KMS-11 (cell line): ENCODE results near the gene ADAMTS10.
"Not testable (repeated sequence)": the region's sequence is repeated elsewhere in the genome, so short reads cannot be mapped to it uniquely, and the experiment has no call there.

ENCODE experiments used
- H2AFZ ChIP-seq: fragments of 200-600 bp; sonication (generic); 2 replicates; pipeline ENCODE4 v1.6.1; 2016; ENCODE audit warnings: antibody characterized with exemption, mixed run types, low read depth
- H3K27ac ChIP-seq: fragments of 200-600 bp; sonication (generic); 2 replicates; pipeline ENCODE4 v1.6.1; 2016; ENCODE audit warnings: mild to moderate bottlenecking, mixed run types
- H3K27me3 ChIP-seq: fragments of 200-600 bp; sonication (generic); 2 replicates; pipeline ENCODE4 v1.6.1; 2017; ENCODE audit warnings: mild to moderate bottlenecking, low read depth, mixed run types, moderate library complexity; ENCODE audit not compliant: insufficient read depth
- H3K36me3 ChIP-seq: fragments of 200-600 bp; sonication (generic); 2 replicates; pipeline ENCODE4 v1.6.1; 2017; ENCODE audit warnings: mild to moderate bottlenecking, mixed run types; ENCODE audit not compliant: insufficient read depth
- H3K4me1 ChIP-seq: fragments of 200-600 bp; sonication (generic); 2 replicates; pipeline ENCODE4 v1.6.1; 2016; ENCODE audit warnings: mild to moderate bottlenecking, low read depth, mixed run types; ENCODE audit not compliant: poor library complexity, severe bottlenecking
- H3K4me2 ChIP-seq: fragments of 200-600 bp; sonication (generic); 2 replicates; pipeline ENCODE4 v1.7.0; 2016; ENCODE audit warnings: mild to moderate bottlenecking, mixed run types
- H3K4me3 ChIP-seq: fragments of 200-600 bp; sonication (generic); IDR thresholded peaks from 2 replicates; pipeline ENCODE4 v1.6.1; 2017; ENCODE audit warnings: low read depth, low read length, mixed read lengths; ENCODE audit not compliant: insufficient read depth
- H3K79me2 ChIP-seq: fragments of 200-600 bp; sonication (generic); 2 replicates; pipeline ENCODE4 v1.6.1; 2016; ENCODE audit warnings: low read depth, mixed run types; ENCODE audit not compliant: insufficient read depth
- H3K9ac ChIP-seq: fragments of 200-600 bp; sonication (generic); 2 replicates; pipeline ENCODE4 v1.6.1; 2016; ENCODE audit warnings: mild to moderate bottlenecking, mixed run types
- H4K20me1 ChIP-seq: fragments of 200-600 bp; sonication (generic); 2 replicates; pipeline ENCODE4 v1.6.1; 2016; ENCODE audit warnings: mild to moderate bottlenecking, mixed run types; ENCODE audit not compliant: insufficient read depth
- TF ChIP-seq, protein P1 (sequence below): fragments of 200-600 bp; sonication (generic); conservative IDR thresholded peaks from 2 replicates; pipeline ENCODE4 v1.6.1; 2017; ENCODE audit warnings: low read depth, mild to moderate bottlenecking, antibody characterized with exemption, low read length, moderate library complexity, mixed read lengths

The ADAMTS10 gene

DNA sequence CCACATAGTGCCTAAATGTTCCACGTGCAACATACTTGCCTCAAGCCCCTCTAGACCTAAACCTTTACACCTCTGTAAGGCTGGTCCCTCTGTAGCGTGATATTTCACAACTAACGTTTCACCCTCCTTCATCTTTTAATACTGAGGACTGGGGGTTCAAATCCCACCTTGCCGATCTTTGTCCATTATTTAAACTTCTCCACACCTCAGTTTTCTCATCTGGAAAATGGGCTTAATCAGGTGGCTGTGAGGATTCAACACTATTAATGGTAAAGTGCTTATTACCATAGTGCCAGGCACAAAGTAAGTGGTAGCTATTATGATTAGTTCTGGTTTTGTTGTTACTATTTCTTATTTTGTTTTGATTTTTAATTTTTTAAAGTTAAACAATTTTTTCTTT is 7.5 kb upstream of the ADAMTS10 start:
- H3K27me3 ChIP-seq: peaks cover 7% of the 10 kb centered on the region; the same call in 1 of the 2 replicates
- no peaks in the 10 kb centered on the region for H3K4me1 ChIP-seq
- H3K9ac ChIP-seq: no peak overlapping the region
- H2AFZ ChIP-seq: no peak overlapping the region
- no peak overlapping the region for H3K4me2 ChIP-seq
- no peaks in the 10 kb centered on the region for H4K20me1 ChIP-seq
- no peaks in the 10 kb centered on the region for H3K79me2 ChIP-seq
- no peak overlapping the region for H3K27ac ChIP-seq
- no peaks in the 10 kb centered on the region for H3K36me3 ChIP-seq
- TF ChIP-seq, protein P1, sequence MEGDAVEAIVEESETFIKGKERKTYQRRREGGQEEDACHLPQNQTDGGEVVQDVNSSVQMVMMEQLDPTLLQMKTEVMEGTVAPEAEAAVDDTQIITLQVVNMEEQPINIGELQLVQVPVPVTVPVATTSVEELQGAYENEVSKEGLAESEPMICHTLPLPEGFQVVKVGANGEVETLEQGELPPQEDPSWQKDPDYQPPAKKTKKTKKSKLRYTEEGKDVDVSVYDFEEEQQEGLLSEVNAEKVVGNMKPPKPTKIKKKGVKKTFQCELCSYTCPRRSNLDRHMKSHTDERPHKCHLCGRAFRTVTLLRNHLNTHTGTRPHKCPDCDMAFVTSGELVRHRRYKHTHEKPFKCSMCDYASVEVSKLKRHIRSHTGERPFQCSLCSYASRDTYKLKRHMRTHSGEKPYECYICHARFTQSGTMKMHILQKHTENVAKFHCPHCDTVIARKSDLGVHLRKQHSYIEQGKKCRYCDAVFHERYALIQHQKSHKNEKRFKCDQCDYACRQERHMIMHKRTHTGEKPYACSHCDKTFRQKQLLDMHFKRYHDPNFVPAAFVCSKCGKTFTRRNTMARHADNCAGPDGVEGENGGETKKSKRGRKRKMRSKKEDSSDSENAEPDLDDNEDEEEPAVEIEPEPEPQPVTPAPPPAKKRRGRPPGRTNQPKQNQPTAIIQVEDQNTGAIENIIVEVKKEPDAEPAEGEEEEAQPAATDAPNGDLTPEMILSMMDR: no peak
- no peak overlapping the region for H3K4me3 ChIP-seq

DNA sequence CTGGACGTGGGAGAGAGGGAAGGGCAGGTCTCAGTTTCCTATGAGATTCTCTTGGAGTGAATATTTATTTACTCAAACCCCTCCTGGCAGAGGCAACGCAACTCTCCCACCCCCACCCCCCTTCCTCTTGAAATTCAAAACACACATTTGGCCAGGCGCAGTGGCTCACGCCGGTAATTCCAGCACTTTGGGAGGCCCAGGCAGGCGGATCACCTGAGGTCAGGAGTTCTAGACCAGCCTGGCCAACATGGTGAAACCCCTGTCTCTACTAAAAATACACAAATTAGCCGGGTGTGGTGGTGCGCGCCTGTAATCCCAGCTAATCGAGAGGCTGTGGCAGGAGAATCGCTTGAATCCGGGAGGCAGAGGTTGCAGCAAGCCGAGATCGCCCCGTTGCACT is 6.8 kb upstream of the ADAMTS10 start:
- not testable (repeated sequence) for H3K4me3 ChIP-seq, H3K27ac ChIP-seq, H3K4me1 ChIP-seq, H3K36me3 ChIP-seq, H4K20me1 ChIP-seq, H3K4me2 ChIP-seq, H2AFZ ChIP-seq, H3K9ac ChIP-seq, H3K79me2 ChIP-seq, H3K27me3 ChIP-seq

DNA sequence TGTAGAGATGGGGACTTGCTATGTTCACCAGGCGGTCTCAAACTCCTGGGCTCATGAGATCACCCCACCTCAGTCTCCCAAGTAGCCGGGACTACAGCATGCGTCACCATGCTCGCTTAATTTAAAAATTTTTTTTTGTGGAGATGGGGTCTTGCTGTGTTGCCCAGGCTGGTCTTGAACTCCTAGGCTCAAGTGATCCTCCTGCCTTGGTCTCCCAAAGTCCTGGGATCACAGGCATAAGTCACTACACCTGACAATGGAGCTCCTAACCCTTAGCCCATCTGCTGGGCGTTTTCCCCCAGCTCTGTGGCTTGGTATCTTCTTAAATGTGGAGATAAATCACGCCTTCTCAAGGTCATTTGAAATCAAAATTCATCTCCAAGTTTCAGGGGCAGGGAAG is 6.3 kb upstream of the ADAMTS10 start:
- Histone ChIP-seq H3K9ac (no peak overlapping the region), H3K4me2 (no peak overlapping the region), H3K27me3 (peaks cover 7% of the 10 kb centered on the region; the same call in 1 of the 2 replicates)

DNA sequence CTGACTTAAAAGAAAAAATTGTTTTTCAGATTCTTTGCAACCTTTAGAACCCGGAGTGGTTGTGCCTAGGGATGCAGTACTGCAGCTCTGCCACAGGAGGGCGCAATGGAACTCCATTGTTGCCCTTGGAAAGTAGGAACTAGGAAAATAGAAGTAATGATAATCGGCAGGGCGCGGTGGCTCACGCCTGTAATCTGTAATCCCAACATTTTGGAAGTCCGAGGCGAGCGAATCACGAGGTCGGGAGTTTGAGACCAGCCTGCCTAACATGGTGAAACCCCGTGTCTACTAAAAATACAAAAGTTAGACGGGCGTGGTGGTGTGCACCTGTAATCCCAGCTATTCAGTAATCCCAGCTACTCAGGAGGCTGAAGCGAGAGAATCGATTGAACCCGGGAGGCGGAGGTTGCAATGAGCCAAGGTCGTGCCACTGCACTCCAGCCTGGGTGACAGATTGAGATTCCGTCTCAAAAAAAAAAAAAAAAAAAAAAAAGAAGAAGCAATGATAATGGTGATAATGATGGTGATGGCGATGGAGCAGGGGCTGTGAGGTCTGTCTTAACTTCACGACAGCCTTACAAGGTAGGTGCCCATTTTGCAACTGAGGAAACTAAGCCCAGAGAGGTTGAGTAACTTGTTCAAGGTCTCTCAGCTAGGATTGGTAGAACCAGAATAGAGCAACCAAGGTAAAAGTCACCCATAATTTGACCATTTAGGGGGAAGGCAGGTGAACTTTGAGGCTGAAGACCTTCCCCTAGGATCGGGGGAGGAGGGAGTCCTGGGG is 5.5 kb upstream of the ADAMTS10 start:
- Histone ChIP-seq H3K27me3 (peaks cover 7% of the 10 kb centered on the region; the same call in 1 of the 2 replicates), H3K4me3 (no peak overlapping the region), H3K79me2 (no peaks in the 10 kb centered on the region), H4K20me1 (no peaks in the 10 kb centered on the region), H3K27ac (no peak overlapping the region), H3K9ac (no peak overlapping the region), H3K36me3 (no peaks in the 10 kb centered on the region), H3K4me1 (no peaks in the 10 kb centered on the region), H3K4me2 (no peak overlapping the region), H2AFZ (no peak overlapping the region)
- TF ChIP-seq, protein P1: peak; percentile 63

More for the DNA sequence above, 6.3 kb upstream of the ADAMTS10 start:
- Histone ChIP-seq H3K36me3 (no peaks in the 10 kb centered on the region), H2AFZ (no peak overlapping the region), H3K4me3 (no peak overlapping the region), H3K27ac (no peak overlapping the region), H3K4me1 (no peaks in the 10 kb centered on the region), H3K79me2 (no peaks in the 10 kb centered on the region), H4K20me1 (no peaks in the 10 kb centered on the region)
- TF ChIP-seq, protein P1: no peak

DNA sequence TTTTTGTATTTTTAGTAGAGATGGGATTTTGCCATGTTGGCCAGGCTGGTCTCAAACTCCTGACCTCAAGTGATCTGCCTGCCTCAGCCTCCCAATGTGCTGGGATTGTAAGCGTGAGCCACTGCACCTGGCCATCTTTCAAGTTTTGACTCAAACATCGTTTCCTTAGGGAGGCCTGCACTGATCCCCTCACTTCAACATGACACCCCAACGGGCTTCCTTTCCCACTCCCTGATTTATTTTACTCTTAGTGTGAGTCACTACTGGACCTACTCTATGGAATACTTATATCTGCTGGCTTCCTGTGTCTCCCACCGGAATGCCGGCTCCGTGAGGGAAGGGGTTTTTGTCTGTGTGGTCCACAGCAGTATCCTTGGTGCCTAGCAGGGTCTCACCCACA is 4.5 kb upstream of the ADAMTS10 start:
- H4K20me1 ChIP-seq: no peaks in the 10 kb centered on the region
- no peaks in the 10 kb centered on the region for H3K36me3 ChIP-seq
- H3K9ac ChIP-seq: no peak overlapping the region
- no peak overlapping the region for H2AFZ ChIP-seq
- no peak overlapping the region for H3K27ac ChIP-seq
- H3K4me2 ChIP-seq: no peak overlapping the region
- no peak overlapping the region for H3K4me3 ChIP-seq
- TF ChIP-seq, protein P1: no peak
- no peaks in the 10 kb centered on the region for H3K4me1 ChIP-seq
- peaks cover 7% of the 10 kb centered on the region; the same call in 1 of the 2 replicates for H3K27me3 ChIP-seq
- no peaks in the 10 kb centered on the region for H3K79me2 ChIP-seq
